Neutrophil (primary cell): ENCODE results near the gene TRABD.

ENCODE experiments used
- H3K27ac ChIP-seq: fragments of 200-600 bp; sonication (generic); 2 replicates; pipeline ENCODE4 v1.5.1; 2016; ENCODE audit warnings: mild to moderate bottlenecking, moderate library complexity
- H3K27me3 ChIP-seq: fragments of 200-600 bp; sonication (generic); 2 replicates; pipeline ENCODE4 v1.6.0; 2016; ENCODE audit warnings: mild to moderate bottlenecking
- H3K36me3 ChIP-seq: fragments of 200-600 bp; sonication (generic); 2 replicates; pipeline ENCODE4 v1.5.1; 2017
- H3K4me1 ChIP-seq, 2 experiments: fragments of 200-600 bp in 1 of 2; sonication (generic) in 1 of 2; 1 replicate in 1 of 2; 2 replicates in 1 of 2; pipeline versions ENCODE4 v1.5.1 to v1.6.1; 2013 to 2016; ENCODE audit warnings: low read depth in 1 of 2, low read length in 1 of 2, mild to moderate bottlenecking in 1 of 2, moderate library complexity in 1 of 2; ENCODE audit not compliant: control insufficient read depth in 1 of 2, insufficient read depth in 1 of 2
- H3K4me3 ChIP-seq, 2 experiments: fragments of 200-600 bp in 1 of 2; sonication (generic) in 1 of 2; 1 replicate in 1 of 2; 2 replicates in 1 of 2; pipeline ENCODE4 v1.5.1; 2013 to 2016; ENCODE audit warnings: low read depth in 1 of 2, low read length in 1 of 2, mild to moderate bottlenecking in 1 of 2, moderate library complexity in 1 of 2
- H3K9me3 ChIP-seq: fragments of 200-600 bp; sonication (generic); 2 replicates; pipeline ENCODE4 v1.5.1; 2016
- CTCF ChIP-seq: fragments of 200-600 bp; sonication (generic); IDR thresholded peaks from 2 replicates; pipeline ENCODE4 v1.5.1; 2016; ENCODE audit warnings: antibody characterized with exemption

TRABD gene

GRCh38 chr22:50211147-50211546 lies 25.4 kb downstream of the TRABD start:
- Histone ChIP-seq H3K4me3 (no peak overlapping the region), H3K9me3 (no peaks in the 10 kb centered on the region), H3K27me3 (no peaks in the 10 kb centered on the region), H3K36me3 (peaks cover 98% of the 10 kb centered on the region), H3K4me1 (peaks cover 21 to 26% of the 10 kb centered on the region in 2 experiments), H3K27ac (no peak overlapping the region)
- TF ChIP-seq CTCF: no peak

GRCh38 chr22:50213263-50213662 lies 27.6 kb downstream of the TRABD start:
- H3K4me3 ChIP-seq: no peak overlapping the region
- no peaks in the 10 kb centered on the region for H3K9me3 ChIP-seq
- peaks cover 98% of the 10 kb centered on the region for H3K36me3 ChIP-seq
- peaks cover 9 to 10% of the 10 kb centered on the region in 2 experiments for H3K4me1 ChIP-seq
- H3K27ac ChIP-seq: no peak overlapping the region
- no peak for TF ChIP-seq CTCF
- H3K27me3 ChIP-seq: no peaks in the 10 kb centered on the region

- no peak for TF ChIP-seq CTCF
- no peaks in the 10 kb centered on the region for H3K9me3 ChIP-seq
- H3K4me3 ChIP-seq: no peak overlapping the region
- H3K27ac ChIP-seq: no peak overlapping the region
- H3K4me1 ChIP-seq: no peaks in the 10 kb centered on the region
- no peaks in the 10 kb centered on the region for H3K27me3 ChIP-seq
- H3K36me3 ChIP-seq: peaks cover 100% of the 10 kb centered on the region
Measured at GRCh38 chr22:50215297-50216054, 29.8 kb downstream of the TRABD start.

GRCh38 chr22:50216055-50216683 lies 30.5 kb downstream of the TRABD start:
- Histone ChIP-seq H3K27me3 (no peaks in the 10 kb centered on the region), H3K4me3 (no peak overlapping the region), H3K36me3 (peaks cover 100% of the 10 kb centered on the region), H3K9me3 (no peaks in the 10 kb centered on the region), H3K27ac (no peak overlapping the region), H3K4me1 (no peaks in the 10 kb centered on the region)
- no peak for TF ChIP-seq CTCF

GRCh38 chr22:50216684-50217520 lies 31.2 kb downstream of the TRABD start:
- Histone ChIP-seq H3K27me3 (no peaks in the 10 kb centered on the region), H3K27ac (no peak overlapping the region), H3K4me3 (no peak overlapping the region), H3K36me3 (peaks cover 100% of the 10 kb centered on the region), H3K9me3 (no peaks in the 10 kb centered on the region), H3K4me1 (no peaks in the 10 kb centered on the region)
- TF ChIP-seq CTCF: no peak
